H1 (cell line): Measurements from ENCODE around the gene ARFRP1. TPM values are rescaled to one million over a fixed set of nuclear protein-coding genes. Genes with fewer than 3 reads are reported as not detected.

ENCODE experiments used
- CTCF ChIA-PET: fragments of 300-600 bp; sonication (Branson Sonifier 250); formaldehyde crosslinking; loops from one replicate; lab custom pipeline; 2021; ENCODE audit not compliant: partially characterized antibody; lab: Charles Lee
- POLR2A ChIA-PET: fragments of 300-600 bp; sonication (Branson Sonifier 250); formaldehyde crosslinking; loops from one replicate; lab custom pipeline; 2021; ENCODE audit warnings: inconsistent platforms; ENCODE audit not compliant: partially characterized antibody; lab: Charles Lee
- DNase-seq, 2 experiments: peaks; one replicate each; pipeline versions ENCODE4 v3.0.0 to v3.0.0-alpha.2; 2010 to 2022; ENCODE audit warnings: low spot score in 2 of 2, low read depth in 1 of 2, mixed read lengths in 1 of 2
- FAIRE-seq: peaks from 2 replicates; lab custom pipeline; 2011; peaks lifted over from hg19 to GRCh38; lab: Jason Lieb, UNC
- H2AFZ ChIP-seq: 2 replicates; pipeline ENCODE4 v1.8.1; 2012; ENCODE audit warnings: low read length, inconsistent platforms
- H2AK5ac ChIP-seq: 2 replicates; pipeline ENCODE4 v1.6.1; 2013; ENCODE audit warnings: low read depth, low read length
- H2BK120ac ChIP-seq: replicated peaks from 2 replicates; pipeline ENCODE3; 2013; ENCODE audit warnings: low read depth, low read length, inconsistent platforms
- H2BK12ac ChIP-seq: 2 replicates; pipeline ENCODE4 v1.6.1; 2013; ENCODE audit warnings: low read depth, low read length
- H2BK15ac ChIP-seq: 2 replicates; pipeline ENCODE4 v1.6.1; 2013; ENCODE audit warnings: low read length
- H2BK20ac ChIP-seq: 2 replicates; pipeline ENCODE4 v1.6.1; 2013; ENCODE audit warnings: low read length
- H2BK5ac ChIP-seq: 2 replicates; pipeline ENCODE4 v1.6.1; 2013; ENCODE audit warnings: low read depth, low read length
- H3K14ac ChIP-seq: 2 replicates; pipeline ENCODE4 v1.6.1; 2013; ENCODE audit warnings: inconsistent platforms; ENCODE audit not compliant: insufficient read length
- H3K18ac ChIP-seq: 2 replicates; pipeline ENCODE4 v1.6.1; 2013; ENCODE audit warnings: low read length; ENCODE audit errors: extremely low read depth
- H3K23ac ChIP-seq: 2 replicates; pipeline ENCODE4 v1.6.1; 2013; ENCODE audit warnings: inconsistent platforms; ENCODE audit not compliant: insufficient read length
- H3K23me2 ChIP-seq: 2 replicates; pipeline ENCODE4 v1.6.1; 2013; ENCODE audit warnings: low read depth, low read length
- H3K27ac ChIP-seq: 2 replicates; pipeline ENCODE4 v1.6.1; 2011; ENCODE audit warnings: low read depth, low read length, inconsistent platforms
- H3K27me3 ChIP-seq, 4 experiments: replicated peaks in 1 of 4; 1 replicate in 1 of 4; 2 replicates in 3 of 4; pipeline versions ENCODE4 v1.6.1 to v1.8.1; 2011 to 2013; ENCODE audit warnings: low read length in 3 of 4, mild to moderate bottlenecking in 3 of 4, inconsistent platforms in 2 of 4, mixed read lengths in 2 of 4, moderate library complexity in 1 of 4; ENCODE audit not compliant: control insufficient read depth in 3 of 4, insufficient read depth in 3 of 4; ENCODE audit errors: extremely low read depth in 1 of 4
- H3K36me3 ChIP-seq, 4 experiments: 2 replicates each; pipeline versions ENCODE4 v1.6.1 to v1.8.1; 2011 to 2013; ENCODE audit warnings: mild to moderate bottlenecking in 4 of 4, low read length in 3 of 4, moderate library complexity in 2 of 4, control low read depth in 1 of 4, inconsistent platforms in 1 of 4; ENCODE audit not compliant: insufficient read depth in 4 of 4, control insufficient read depth in 2 of 4
- H3K4ac ChIP-seq: replicated peaks from 2 replicates; pipeline ENCODE3; 2013; ENCODE audit warnings: low read length, low read depth, mixed read lengths, inconsistent platforms; ENCODE audit not compliant: insufficient read length
- H3K4me1 ChIP-seq, 4 experiments: replicated peaks in 1 of 4; 1 replicate in 1 of 4; 2 replicates in 3 of 4; pipeline versions ENCODE4 v1.6.1 to v1.8.1; 2011 to 2013; ENCODE audit warnings: low read length in 3 of 4, inconsistent platforms in 2 of 4, mixed read lengths in 1 of 4; ENCODE audit not compliant: insufficient read depth in 4 of 4, control insufficient read depth in 3 of 4
- H3K4me2 ChIP-seq, 2 experiments: 2 replicates each; pipeline versions ENCODE4 v1.6.1 to v1.8.1; 2011 to 2013; ENCODE audit warnings: low read depth in 2 of 2, low read length in 2 of 2, control low read depth in 1 of 2, inconsistent platforms in 1 of 2, mild to moderate bottlenecking in 1 of 2; ENCODE audit not compliant: insufficient read depth in 1 of 2
- H3K4me3 ChIP-seq, 4 experiments: fragments of 200-600, 300-600 bp in 1 of 4; sonication (generic), shearing (Covaris generic), sonication (Bioruptor Twin) in 1 of 4; 2 replicates each; pipeline versions ENCODE4 v1.5.1 to v1.8.1; 2011 to 2016; ENCODE audit warnings: low read length in 4 of 4, low read depth in 3 of 4, control low read depth in 2 of 4, inconsistent platforms in 2 of 4, mild to moderate bottlenecking in 2 of 4, mixed read lengths in 1 of 4, moderate library complexity in 1 of 4; ENCODE audit not compliant: insufficient read depth in 2 of 4; ENCODE audit errors: extremely low read depth in 1 of 4
- H3K56ac ChIP-seq: replicated peaks from 2 replicates; pipeline ENCODE3; 2013; ENCODE audit warnings: low read depth, mild to moderate bottlenecking, mixed read lengths, low read length, inconsistent platforms; ENCODE audit not compliant: insufficient read length
- H3K79me1 ChIP-seq: 2 replicates; pipeline ENCODE4 v1.6.1; 2013; ENCODE audit warnings: low read depth, low read length, control low read depth
- H3K79me2 ChIP-seq, 2 experiments: 2 replicates each; pipeline versions ENCODE4 v1.6.1 to v1.8.1; 2012 to 2013; ENCODE audit warnings: low read length in 2 of 2, mild to moderate bottlenecking in 2 of 2, inconsistent platforms in 1 of 2; ENCODE audit not compliant: insufficient read depth in 2 of 2, control insufficient read depth in 1 of 2
- H3K9ac ChIP-seq, 4 experiments: replicated peaks in 1 of 4; 1 replicate in 1 of 4; 2 replicates in 3 of 4; pipeline versions ENCODE4 v1.6.1 to v1.8.1; 2011 to 2013; ENCODE audit warnings: low read depth in 3 of 4, low read length in 3 of 4, control low read depth in 2 of 4, mild to moderate bottlenecking in 2 of 4, moderate library complexity in 2 of 4, inconsistent platforms in 1 of 4; ENCODE audit errors: extremely low read depth in 1 of 4
- H3K9me3 ChIP-seq, 2 experiments: 2 replicates each; pipeline versions ENCODE4 v1.6.1 to v1.8.1; 2012 to 2013; ENCODE audit warnings: mild to moderate bottlenecking in 2 of 2, moderate library complexity in 2 of 2, control low read depth in 1 of 2, inconsistent platforms in 1 of 2, low read depth in 1 of 2, low read length in 1 of 2, mixed read lengths in 1 of 2; ENCODE audit not compliant: insufficient read depth in 2 of 2
- H4K20me1 ChIP-seq, 2 experiments: replicated peaks in 1 of 2; 2 replicates each; pipeline versions ENCODE3 to v1.8.1; 2011 to 2013; ENCODE audit warnings: inconsistent platforms in 2 of 2, low read length in 2 of 2, mild to moderate bottlenecking in 1 of 2; ENCODE audit not compliant: insufficient read depth in 2 of 2, control insufficient read depth in 1 of 2
- H4K5ac ChIP-seq: 2 replicates; pipeline ENCODE4 v1.6.1; 2013; ENCODE audit warnings: low read length, low read depth, mixed read lengths, inconsistent platforms; ENCODE audit not compliant: insufficient read length
- H4K8ac ChIP-seq: 2 replicates; pipeline ENCODE4 v1.8.0; 2013; ENCODE audit warnings: mild to moderate bottlenecking, moderate library complexity, low read length, inconsistent platforms; ENCODE audit not compliant: insufficient read depth; ENCODE audit errors: extremely low read depth
- H4K91ac ChIP-seq: replicated peaks from 2 replicates; pipeline ENCODE3; 2013; ENCODE audit warnings: low read length, mixed read lengths, inconsistent platforms; ENCODE audit not compliant: insufficient read length
- EGR1 ChIP-seq: IDR thresholded peaks from 2 replicates; pipeline ENCODE4 v1.6.1; 2011; ENCODE audit warnings: low read depth, low read length, borderline replicate concordance
- EZH2 ChIP-seq: fragments of 200-600 bp; sonication (generic); IDR thresholded peaks from 2 replicates; pipeline ENCODE4 v1.7.1; 2012; ENCODE audit warnings: low read depth, mild to moderate bottlenecking, moderate library complexity, low read length, inconsistent platforms; ENCODE audit not compliant: severe bottlenecking
- GABPA ChIP-seq: IDR thresholded peaks from 2 replicates; pipeline ENCODE4 v1.6.1; 2011; ENCODE audit warnings: mild to moderate bottlenecking, low read length, moderate library complexity, borderline replicate concordance; ENCODE audit not compliant: insufficient read depth
- KDM1A ChIP-seq: fragments of 200-600, 300-600 bp; sonication (generic); IDR thresholded peaks from 2 replicates; pipeline ENCODE4 v1.7.1; 2016; ENCODE audit warnings: mild to moderate bottlenecking, low read length, borderline replicate concordance
- SAP30 ChIP-seq: fragments of 300-600 bp; sonication (generic); IDR thresholded peaks from 2 replicates; pipeline ENCODE4 v1.7.1; 2012; ENCODE audit warnings: low read length, moderate library complexity, mild to moderate bottlenecking, inconsistent platforms; ENCODE audit not compliant: insufficient read depth, insufficient replicate concordance
- WGBS, 2 experiments: shearing (Covaris generic) in 1 of 2; methylation state at CpG; one replicate each; pipeline versions ENCODE4 v1.1.6 to v1.1.7; 2013 to 2015; ENCODE audit warnings: low lambda C conversion rate in 2 of 2, mixed read lengths in 2 of 2, inconsistent platforms in 1 of 2, low coverage in 1 of 2, missing lambda C conversion rate in 1 of 2; ENCODE audit not compliant: insufficient replicate concordance in 2 of 2, insufficient coverage in 1 of 2, insufficient read length in 1 of 2; ENCODE audit errors: extremely low coverage in 1 of 2, missing lambda C conversion rate in 1 of 2; 5-methylcytosine and 5-hydroxymethylcytosine counted together
- polyA plus RNA-seq, 7 experiments: library from polyadenylated mRNA; depleted of rRNA in 3 of 7; stranded (reverse) in 5 of 7; unstranded in 2 of 7; fragments of >200 nt in 5 of 7; fragments of 200-250 nt in 2 of 7; gene quantifications; 1 replicate in 5 of 7; 2 replicates in 1 of 7; 4 replicates in 1 of 7; pipeline versions ENCODE4 v1.2.1 to v1.2.3, GENCODE V29; 2011 to 2013; ENCODE audit warnings: missing spikeins in 2 of 7, mixed read lengths in 2 of 7
- total RNA-seq: library from RNA; stranded (reverse); fragmentation: NEBNext Ultra II Directional; extraction: Animal tissue kit (Norgen Biotek cat#: 25700); gene quantifications from 2 replicates; pipeline ENCODE4 v1.2.1, GENCODE V29; 2021

Gene ARFRP1
- total and polyA plus RNA-seq, 2 of the 8 experiments (the other 6 are each of a cell fraction or from before 2014, with no cell fraction given) = 12.9 to 22.9 TPM

DNA sequence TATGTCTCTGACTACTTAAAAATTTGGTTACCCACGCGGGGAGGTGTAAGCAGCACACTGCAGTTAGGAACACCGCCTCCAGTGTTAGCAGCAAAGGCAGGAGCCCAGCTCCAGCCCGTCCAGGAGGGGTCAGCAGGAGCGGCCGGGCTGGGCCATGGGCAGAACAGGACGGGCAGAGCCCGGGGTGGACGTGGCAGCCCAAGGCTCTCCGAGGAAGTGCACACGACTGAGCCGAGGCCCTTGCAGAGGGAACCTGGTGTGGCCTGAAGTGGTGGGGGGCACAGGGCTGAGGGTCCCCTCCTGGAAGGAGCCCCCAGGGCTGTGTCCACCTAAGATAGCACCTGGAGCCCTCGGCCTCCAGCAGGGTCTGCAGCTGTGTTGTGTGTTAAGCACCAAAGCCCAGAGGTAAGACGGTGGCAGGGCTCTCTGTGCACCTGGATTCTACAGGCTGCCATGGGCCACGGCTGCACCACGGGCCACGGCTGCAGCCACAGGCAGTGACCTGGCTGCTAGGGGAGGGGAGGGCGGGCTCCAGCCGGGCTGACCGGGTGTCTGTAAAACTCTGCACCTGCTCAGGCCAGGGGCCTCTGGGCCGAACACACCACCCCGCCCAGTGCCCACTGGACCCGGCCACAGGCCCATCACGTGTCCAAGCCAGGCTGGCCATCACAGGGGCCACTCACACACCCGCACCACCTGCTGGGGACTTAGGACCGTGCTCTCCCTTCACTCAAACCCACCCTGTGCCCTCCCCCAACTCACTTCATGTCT lies 38.4 kb upstream of the ARFRP1 start:
- H3K56ac ChIP-seq = no peak overlapping the region
- H4K5ac ChIP-seq = no peak overlapping the region
- H4K91ac ChIP-seq = no peak overlapping the region
- H2AK5ac ChIP-seq = no peak overlapping the region
- CTCF ChIA-PET = interaction anchor here (0.9 kb wide), 1 partner anchor 10 kb away, joined by 3 read pairs; the partner anchor contains the start of gene LIME1
- no peak overlapping the region for H3K4ac ChIP-seq
- no peaks in the 10 kb centered on the region; the same call in 1 of the 2 replicates for H3K79me1 ChIP-seq
- H3K4me2 ChIP-seq = no peak overlapping the region
- H3K36me3 ChIP-seq = peaks cover 0 to 12% (median 6%) of the 10 kb centered on the region in 4 experiments; a peak in 4 of 8 replicates
- WGBS, 2 experiments = 96% methylated on average over 17 of the region's 26 CpGs; no CpG with 5 or more reads in 1 of the 2 experiments
- peaks cover 0 to 3% of the 10 kb centered on the region in 2 experiments for H4K20me1 ChIP-seq
- no peak overlapping the region for H3K9ac ChIP-seq
- POLR2A ChIA-PET = interaction anchor here (1.3 to 1.8 kb wide), 2 partner anchors 8 to 10 kb away, joined by 4 to 6 read pairs; partner anchors contain the start of gene LIME1
- H2BK20ac ChIP-seq = no peak overlapping the region
- no peaks in the 10 kb centered on the region for H3K23me2 ChIP-seq
- H2AFZ ChIP-seq = no peak overlapping the region
- H3K9me3 ChIP-seq = no peaks in the 10 kb centered on the region
- H3K18ac ChIP-seq = no peak overlapping the region
- FAIRE-seq (no peak), DNase-seq (no peak)
- no peak overlapping the region for H3K23ac ChIP-seq
- no peak overlapping the region for H4K8ac ChIP-seq
- no peaks in the 10 kb centered on the region for H3K27me3 ChIP-seq
- H3K27ac ChIP-seq = no peak overlapping the region
- no peak overlapping the region for H2BK15ac ChIP-seq
- H2BK12ac ChIP-seq = no peak overlapping the region
- TF ChIP-seq GABPA (no peak), SAP30 (no peak), KDM1A (no peak), EZH2 (no peak), EGR1 (peak; percentile 37; the same call in 1 of the 2 replicates)
- no peaks in the 10 kb centered on the region for H3K79me2 ChIP-seq
- H3K14ac ChIP-seq = no peak overlapping the region
- peaks cover 0 to 14% (median 6%) of the 10 kb centered on the region in 4 experiments; a peak in 6 of 7 replicates for H3K4me1 ChIP-seq
- H3K4me3 ChIP-seq = no peak overlapping the region
- no peak overlapping the region for H2BK5ac ChIP-seq
- H2BK120ac ChIP-seq = no peak overlapping the region
